ENCODE measurements around the gene NFXL1.

- TF ChIP-seq YY1 (IDR thresholded peaks at IDR 0.05; ENCODE audit: insufficient read depth, insufficient read length) (no peak), SUZ12 (IDR thresholded peaks at IDR 0.05; ENCODE audit: extremely low read depth, insufficient read depth, insufficient read length) (no peak)
Measured at GRCh38 chr4:47891928-47892327, 22.5 kb downstream of the NFXL1 start.

Data from NT2/D1 (cell line).